IMR-90 (cell line): ENCODE results near the gene BCHE. TPM values are rescaled to one million over a fixed set of nuclear protein-coding genes. Genes with fewer than 3 reads are reported as not detected.

Experiments used
- ATAC-seq: fragments of 200-7000 bp; cut with Tn5 transposase; 2 replicates; pipeline ENCODE4 v1.9.1; 2020; ENCODE audit warnings: low read depth, mild to moderate bottlenecking, moderate library complexity
- BruUV-seq: library from RNA; stranded (reverse); fragments of 400-500 nt; replicated peaks from 2 replicates; lab custom pipeline; 2021; lab: Mats Ljungman, UMichigan
- CTCF ChIA-PET: fragments of 300-600 bp; formaldehyde crosslinking; extraction: SDS; loops from one replicate; lab custom pipeline; 2021; ENCODE audit warnings: antibody characterized with exemption; lab: Yijun Ruan, JAX
- POLR2A ChIA-PET: fragments of 300-600 bp; sonication (Branson Sonifier 250); formaldehyde crosslinking; loops from one replicate; lab custom pipeline; 2022; ENCODE audit warnings: antibody characterized with exemption; ENCODE audit not compliant: unreplicated experiment; lab: Charles Lee
- DNase-seq: peaks from one replicate; pipeline ENCODE4 v3.0.0; 2013
- H2AFZ ChIP-seq: replicated peaks from 2 replicates; pipeline ENCODE3; 2013; ENCODE audit warnings: low read length, mild to moderate bottlenecking; ENCODE audit not compliant: poor library complexity
- H2AK5ac ChIP-seq: 2 replicates; pipeline ENCODE4 v1.6.1; 2013; ENCODE audit warnings: low read depth, low read length, inconsistent platforms
- H2AK9ac ChIP-seq: replicated peaks from 2 replicates; pipeline ENCODE3; 2013; ENCODE audit warnings: mild to moderate bottlenecking, low read depth, low read length, moderate library complexity; ENCODE audit not compliant: poor library complexity
- H2BK120ac ChIP-seq: 2 replicates; pipeline ENCODE4 v1.6.1; 2013; ENCODE audit warnings: low read depth, low read length, inconsistent platforms
- H2BK15ac ChIP-seq: 3 replicates; pipeline ENCODE4 v1.6.1; 2013; ENCODE audit warnings: low read depth, low read length, inconsistent platforms
- H2BK20ac ChIP-seq: 2 replicates; pipeline ENCODE4 v1.6.1; 2013; ENCODE audit warnings: low read depth, mild to moderate bottlenecking, inconsistent platforms, low read length, moderate library complexity
- H2BK5ac ChIP-seq: 2 replicates; pipeline ENCODE4 v1.6.1; 2013; ENCODE audit warnings: mild to moderate bottlenecking, low read depth, low read length, inconsistent platforms; ENCODE audit not compliant: poor library complexity, severe bottlenecking
- H3K14ac ChIP-seq: replicated peaks from 2 replicates; pipeline ENCODE4 v1.6.1; 2013; ENCODE audit warnings: low read depth, low read length, inconsistent platforms
- H3K18ac ChIP-seq: 2 replicates; pipeline ENCODE4 v1.6.1; 2013; ENCODE audit warnings: low read depth, low read length, control low read depth
- H3K23ac ChIP-seq: 2 replicates; pipeline ENCODE4 v1.6.1; 2013; ENCODE audit warnings: low read depth, low read length, inconsistent platforms
- H3K27ac ChIP-seq: 2 replicates; pipeline ENCODE4 v1.5.1; 2013; ENCODE audit warnings: mild to moderate bottlenecking, control low read depth, low read length; ENCODE audit not compliant: insufficient read depth
- H3K27me3 ChIP-seq: 2 replicates; pipeline ENCODE4 v1.6.1; 2013; ENCODE audit warnings: low read length; ENCODE audit not compliant: control insufficient read depth, insufficient read depth
- H3K36me3 ChIP-seq: 2 replicates; pipeline ENCODE4 v1.6.1; 2013; ENCODE audit warnings: low read length, mixed read lengths; ENCODE audit not compliant: control insufficient read depth, insufficient read depth
- H3K4ac ChIP-seq: 2 replicates; pipeline ENCODE4 v1.6.1; 2013; ENCODE audit warnings: low read depth, low read length, inconsistent platforms
- H3K4me1 ChIP-seq: 2 replicates; pipeline ENCODE4 v1.6.1; 2013; ENCODE audit warnings: low read length, mixed read lengths; ENCODE audit not compliant: control insufficient read depth, insufficient read depth
- H3K4me2 ChIP-seq: 2 replicates; pipeline ENCODE4 v1.6.1; 2013; ENCODE audit warnings: low read depth, mild to moderate bottlenecking, control low read depth, low read length, moderate library complexity
- H3K4me3 ChIP-seq: 2 replicates; pipeline ENCODE4 v1.5.1; 2013; ENCODE audit warnings: low read depth, mild to moderate bottlenecking, control low read depth, low read length, moderate library complexity; ENCODE audit not compliant: insufficient read depth
- H3K56ac ChIP-seq: 2 replicates; pipeline ENCODE4 v1.6.1; 2013; ENCODE audit warnings: low read length, inconsistent platforms; ENCODE audit not compliant: insufficient read depth; ENCODE audit errors: extremely low read depth
- H3K79me1 ChIP-seq, 2 experiments: 2 replicates each; pipeline ENCODE4 v1.6.1; 2013; ENCODE audit warnings: low read length in 2 of 2, inconsistent platforms in 1 of 2, low read depth in 1 of 2
- H3K9ac ChIP-seq: 2 replicates; pipeline ENCODE4 v1.6.1; 2013; ENCODE audit warnings: low read depth, low read length, control low read depth
- H3K9me1 ChIP-seq: 2 replicates; pipeline ENCODE4 v1.6.1; 2013; ENCODE audit warnings: low read length, inconsistent platforms; ENCODE audit not compliant: insufficient read depth
- H3K9me3 ChIP-seq: 2 replicates; pipeline ENCODE4 v1.6.1; 2013; ENCODE audit warnings: low read length; ENCODE audit not compliant: control insufficient read depth, insufficient read depth
- H4K20me1 ChIP-seq: 2 replicates; pipeline ENCODE4 v1.6.1; 2013; ENCODE audit warnings: low read length, inconsistent platforms; ENCODE audit not compliant: insufficient read depth
- H4K5ac ChIP-seq: 2 replicates; pipeline ENCODE4 v1.6.1; 2013; ENCODE audit warnings: mild to moderate bottlenecking, low read depth, low read length, control low read depth
- H4K8ac ChIP-seq, 2 experiments: 2 replicates each; pipeline ENCODE4 v1.6.1; 2013; ENCODE audit warnings: low read depth in 2 of 2, low read length in 2 of 2, control low read depth in 1 of 2, inconsistent platforms in 1 of 2
- H4K91ac ChIP-seq: 2 replicates; pipeline ENCODE4 v1.6.1; 2013; ENCODE audit warnings: low read depth, low read length, inconsistent platforms; ENCODE audit not compliant: insufficient read depth
- BHLHE40 ChIP-seq: fragments of 150-350 bp; IDR thresholded peaks from 2 replicates; pipeline ENCODE4 v1.6.1; 2016; ENCODE audit warnings: mild to moderate bottlenecking, low read depth, low read length
- CEBPB ChIP-seq: IDR thresholded peaks from 2 replicates; pipeline ENCODE4 v1.6.1; 2012; ENCODE audit warnings: low read depth, low read length, improper control_type of control experiment
- CHD1 ChIP-seq: IDR thresholded peaks from 2 replicates; pipeline ENCODE4 v1.6.1; 2012; ENCODE audit warnings: low read depth, low read length, improper control_type of control experiment
- FOS ChIP-seq: fragments of 150-350 bp; IDR thresholded peaks from 2 replicates; pipeline ENCODE4 v1.6.1; 2016; ENCODE audit warnings: low read depth, low read length
- MAFK ChIP-seq: IDR thresholded peaks from 2 replicates; pipeline ENCODE4 v1.6.1; 2012; ENCODE audit warnings: low read depth, low read length, improper control_type of control experiment
- MAZ ChIP-seq: IDR thresholded peaks from 2 replicates; pipeline ENCODE4 v1.6.1; 2012; ENCODE audit warnings: low read depth, mild to moderate bottlenecking, low read length, improper control_type of control experiment, moderate library complexity, borderline replicate concordance
- MXI1 ChIP-seq: IDR thresholded peaks from 2 replicates; pipeline ENCODE4 v1.6.1; 2012; ENCODE audit warnings: low read depth, mild to moderate bottlenecking, low read length, moderate library complexity, borderline replicate concordance
- NFE2L2 ChIP-seq: fragments of 150-350 bp; IDR thresholded peaks from 2 replicates; pipeline ENCODE4 v1.6.1; 2016; ENCODE audit warnings: low read depth, mild to moderate bottlenecking, low read length
- POLR2A ChIP-seq: IDR thresholded peaks from 2 replicates; pipeline ENCODE4 v1.6.1; 2012; ENCODE audit warnings: mild to moderate bottlenecking, low read depth, low read length
- RAD21 ChIP-seq: IDR thresholded peaks from 2 replicates; pipeline ENCODE4 v1.6.1; 2012; ENCODE audit warnings: low read length, improper control_type of control experiment
- RCOR1 ChIP-seq: IDR thresholded peaks from 2 replicates; pipeline ENCODE4 v1.6.1; 2012; ENCODE audit warnings: mild to moderate bottlenecking, low read length, improper control_type of control experiment; ENCODE audit not compliant: insufficient replicate concordance
- RFX5 ChIP-seq: IDR thresholded peaks from 2 replicates; pipeline ENCODE4 v1.8.0; 2012; ENCODE audit warnings: low read depth, mild to moderate bottlenecking, low read length, moderate library complexity
- SMC3 ChIP-seq: fragments of 150-350 bp; IDR thresholded peaks from 2 replicates; pipeline ENCODE4 v1.6.1; 2016; ENCODE audit warnings: low read depth, mild to moderate bottlenecking, antibody characterized with exemption, low read length, moderate library complexity
- WGBS, 2 experiments: methylation state at CpG; one replicate each; pipeline versions ENCODE4 v1.1.5 to v1.1.7; 2013; ENCODE audit warnings: missing lambda C conversion rate in 2 of 2; ENCODE audit not compliant: insufficient read length in 1 of 2; ENCODE audit errors: extremely low coverage in 2 of 2; 5-methylcytosine and 5-hydroxymethylcytosine counted together
- dilution Hi-C: fragments of 300-500 bp; cut with HindIII; formaldehyde crosslinking; loops from one replicate; pipeline ENCODE4 v1.14.3; 2018; ENCODE audit warnings: low sequenced_read_pairs; ENCODE audit not compliant: unreplicated experiment
- in situ Hi-C: fragments of 300-500 bp; cut with MboI; formaldehyde crosslinking; loops from 3 replicates; pipeline ENCODE4 v1.14.3; 2019; ENCODE audit warnings: low sequenced_read_pairs, inconsistent platforms, mixed read lengths
- intact Hi-C: fragments of 100-400 bp; cut with micrococcal nuclease; formaldehyde crosslinking; loops from 2 replicates; pipeline ENCODE4 v1.10.0; 2022
- polyA plus RNA-seq, 3 experiments: library from polyadenylated mRNA; depleted of rRNA; stranded (reverse); fragments of >200 nt; gene quantifications; 2 replicates each; pipeline ENCODE4 v1.2.3, GENCODE V29; 2012; ENCODE audit warnings: low replicate concordance in 1 of 3
- total RNA-seq: library from RNA; depleted of rRNA; stranded (reverse); fragments of >200 nt; gene quantifications from 2 replicates; pipeline ENCODE4 v1.2.3, GENCODE V29; 2012
- TF ChIP-seq, protein P1 (sequence below): conservative IDR thresholded peaks from 2 replicates; pipeline ENCODE4 v1.5.1; 2012; ENCODE audit warnings: mild to moderate bottlenecking, low read depth, low read length, improper control_type of control experiment
- TF ChIP-seq, protein P2 (sequence below): fragments of 150-350 bp; IDR thresholded peaks from 2 replicates; pipeline ENCODE4 v1.6.1; 2016; ENCODE audit warnings: low read depth, mild to moderate bottlenecking, low read length, moderate library complexity, borderline replicate concordance
- TF ChIP-seq, protein P3 (sequence below): fragments of 150-350 bp; IDR thresholded peaks from 2 replicates; pipeline ENCODE4 v1.6.1; 2017; ENCODE audit warnings: mild to moderate bottlenecking, antibody characterized with exemption, low read length, low read depth

The BCHE gene
- total and polyA plus RNA-seq, 2 of the 4 experiments (the other 2 are of a cell fraction), result 1.5 to 1.6 TPM

DNA sequence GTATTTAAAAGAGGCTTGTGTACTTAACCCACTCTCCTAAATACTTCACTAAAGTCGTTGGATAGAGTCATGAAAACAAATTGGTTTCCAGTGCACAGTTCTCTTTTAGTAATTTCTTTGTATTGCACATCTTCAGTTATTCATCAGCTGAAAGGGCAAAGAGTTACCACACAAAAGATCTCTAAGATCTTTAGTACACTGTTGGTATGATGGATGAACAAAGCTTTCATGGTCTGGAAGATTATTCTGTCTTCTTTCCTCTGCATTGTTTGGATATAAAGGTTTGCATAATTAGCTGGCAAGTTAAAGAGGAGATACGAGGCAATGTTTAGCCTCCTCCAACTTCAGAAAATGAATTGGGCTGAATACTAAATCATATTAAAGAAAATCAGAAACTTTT, 40.5 kb downstream of the BCHE start:
- no TSS peak for BruUV-seq
- H3K9me3 ChIP-seq, result peaks cover 2% of the 10 kb centered on the region; the same call in 1 of the 2 replicates
- no peak for TF ChIP-seq CHD1
- no peak for TF ChIP-seq MAZ
- TF ChIP-seq MXI1, result no peak
- TF ChIP-seq FOS, result no peak
- TF ChIP-seq SMC3, result no peak
- TF ChIP-seq BHLHE40, result no peak
- TF ChIP-seq RFX5, result no peak
- TF ChIP-seq, protein P1, sequence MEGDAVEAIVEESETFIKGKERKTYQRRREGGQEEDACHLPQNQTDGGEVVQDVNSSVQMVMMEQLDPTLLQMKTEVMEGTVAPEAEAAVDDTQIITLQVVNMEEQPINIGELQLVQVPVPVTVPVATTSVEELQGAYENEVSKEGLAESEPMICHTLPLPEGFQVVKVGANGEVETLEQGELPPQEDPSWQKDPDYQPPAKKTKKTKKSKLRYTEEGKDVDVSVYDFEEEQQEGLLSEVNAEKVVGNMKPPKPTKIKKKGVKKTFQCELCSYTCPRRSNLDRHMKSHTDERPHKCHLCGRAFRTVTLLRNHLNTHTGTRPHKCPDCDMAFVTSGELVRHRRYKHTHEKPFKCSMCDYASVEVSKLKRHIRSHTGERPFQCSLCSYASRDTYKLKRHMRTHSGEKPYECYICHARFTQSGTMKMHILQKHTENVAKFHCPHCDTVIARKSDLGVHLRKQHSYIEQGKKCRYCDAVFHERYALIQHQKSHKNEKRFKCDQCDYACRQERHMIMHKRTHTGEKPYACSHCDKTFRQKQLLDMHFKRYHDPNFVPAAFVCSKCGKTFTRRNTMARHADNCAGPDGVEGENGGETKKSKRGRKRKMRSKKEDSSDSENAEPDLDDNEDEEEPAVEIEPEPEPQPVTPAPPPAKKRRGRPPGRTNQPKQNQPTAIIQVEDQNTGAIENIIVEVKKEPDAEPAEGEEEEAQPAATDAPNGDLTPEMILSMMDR, result no peak
- no peak for TF ChIP-seq POLR2A
- no peak for TF ChIP-seq RAD21
- TF ChIP-seq MAFK, result no peak
- TF ChIP-seq CEBPB, result no peak
- TF ChIP-seq NFE2L2, result no peak
- TF ChIP-seq, protein P2, sequence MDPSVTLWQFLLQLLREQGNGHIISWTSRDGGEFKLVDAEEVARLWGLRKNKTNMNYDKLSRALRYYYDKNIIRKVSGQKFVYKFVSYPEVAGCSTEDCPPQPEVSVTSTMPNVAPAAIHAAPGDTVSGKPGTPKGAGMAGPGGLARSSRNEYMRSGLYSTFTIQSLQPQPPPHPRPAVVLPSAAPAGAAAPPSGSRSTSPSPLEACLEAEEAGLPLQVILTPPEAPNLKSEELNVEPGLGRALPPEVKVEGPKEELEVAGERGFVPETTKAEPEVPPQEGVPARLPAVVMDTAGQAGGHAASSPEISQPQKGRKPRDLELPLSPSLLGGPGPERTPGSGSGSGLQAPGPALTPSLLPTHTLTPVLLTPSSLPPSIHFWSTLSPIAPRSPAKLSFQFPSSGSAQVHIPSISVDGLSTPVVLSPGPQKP, result no peak
- no peak for TF ChIP-seq RCOR1
- TF ChIP-seq, protein P3, sequence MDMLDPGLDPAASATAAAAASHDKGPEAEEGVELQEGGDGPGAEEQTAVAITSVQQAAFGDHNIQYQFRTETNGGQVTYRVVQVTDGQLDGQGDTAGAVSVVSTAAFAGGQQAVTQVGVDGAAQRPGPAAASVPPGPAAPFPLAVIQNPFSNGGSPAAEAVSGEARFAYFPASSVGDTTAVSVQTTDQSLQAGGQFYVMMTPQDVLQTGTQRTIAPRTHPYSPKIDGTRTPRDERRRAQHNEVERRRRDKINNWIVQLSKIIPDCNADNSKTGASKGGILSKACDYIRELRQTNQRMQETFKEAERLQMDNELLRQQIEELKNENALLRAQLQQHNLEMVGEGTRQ, result no peak
- H2AFZ ChIP-seq, result no peak overlapping the region
- H3K27ac ChIP-seq, result no peak overlapping the region
- CTCF ChIA-PET, result no interaction called here
- no peak overlapping the region for H3K4me3 ChIP-seq
- no peak overlapping the region for H3K4me2 ChIP-seq
- H2AK9ac ChIP-seq, result no peak overlapping the region
- H3K27me3 ChIP-seq, result no peaks in the 10 kb centered on the region
- H3K79me1 ChIP-seq, result no peaks in the 10 kb centered on the region
- no peak overlapping the region for H4K8ac ChIP-seq
- H2BK20ac ChIP-seq, result no peak overlapping the region
- H2BK15ac ChIP-seq, result no peak overlapping the region
- in situ Hi-C loops (no loop called here), intact Hi-C loops (no loop called here), dilution Hi-C loops (no loop called here)
- no peak overlapping the region for H3K14ac ChIP-seq
- no peaks in the 10 kb centered on the region for H3K4me1 ChIP-seq
- no peaks in the 10 kb centered on the region for H3K36me3 ChIP-seq
- H4K91ac ChIP-seq, result no peak overlapping the region
- H2AK5ac ChIP-seq, result no peak overlapping the region
- no peak overlapping the region for H2BK5ac ChIP-seq
- no peak overlapping the region for H3K18ac ChIP-seq
- no peak overlapping the region for H3K23ac ChIP-seq
- POLR2A ChIA-PET, result no interaction called here
- no peak overlapping the region for H3K4ac ChIP-seq
- no peak overlapping the region for H3K56ac ChIP-seq
- H2BK120ac ChIP-seq, result no peak overlapping the region
- no CpG with 5 or more reads among the region's 2 CpGs for WGBS, 2 experiments
- no peak overlapping the region for H3K9ac ChIP-seq
- DNase-seq (no peak), ATAC-seq (no peak)
- H4K20me1 ChIP-seq, result no peaks in the 10 kb centered on the region
- no peak overlapping the region for H4K5ac ChIP-seq
- H3K9me1 ChIP-seq, result no peaks in the 10 kb centered on the region
